Adrenal gland (tissue), 12 donors: ENCODE results near the gene PHF12. TPM values are rescaled to one million over a fixed set of nuclear protein-coding genes. Genes with fewer than 3 reads are reported as not detected.

Experiments used
- DNase-seq, 7 donors: peaks; one replicate each; pipeline ENCODE4 v3.0.0-alpha.2; 2019 to 2020
- H3K27ac ChIP-seq, 5 donors: fragments of 200-600 bp; sonication (generic) in 4 of 5; 1 replicate in 3 of 5; 2 replicates in 2 of 5; pipeline versions ENCODE4 v1.5.1 to v1.8.0; 2016 to 2020; ENCODE audit warnings: mild to moderate bottlenecking in 1 of 5
- H3K27me3 ChIP-seq: fragments of 200-600 bp; 2 replicates; pipeline ENCODE4 v1.8.0; 2021
- H3K36me3 ChIP-seq, 2 donors: fragments of 200-600 bp; replicated peaks in 1 of 2; 1 replicate in 1 of 2; 2 replicates in 1 of 2; pipeline versions ENCODE4 v1.5.1 to v1.8.0; 2018 to 2022
- H3K4me1 ChIP-seq, 2 donors: fragments of 200-600 bp; replicated peaks in 1 of 2; 1 replicate in 1 of 2; 2 replicates in 1 of 2; pipeline versions ENCODE4 v1.5.1 to v1.8.0; 2018 to 2021
- H3K4me3 ChIP-seq, 4 donors: fragments of 200-600 bp; sonication (generic) in 3 of 4; one replicate each; pipeline ENCODE4 v1.5.1; 2016 to 2018
- H3K9me3 ChIP-seq, 3 donors: fragments of 200-600 bp; sonication (generic) in 1 of 3; replicated peaks in 1 of 3; 1 replicate in 2 of 3; 2 replicates in 1 of 3; pipeline versions ENCODE4 v1.5.1 to v1.8.0; 2016 to 2021
- CTCF ChIP-seq, 6 experiments: fragments of 450-650 bp in 4 of 6; fragments of 200-600 bp in 2 of 6; sonication (generic) in 1 of 6; IDR thresholded peaks; 1 replicate in 5 of 6; 2 replicates in 1 of 6; pipeline versions ENCODE4 v1.5.1 to v1.8.0; 2016 to 2021; ENCODE audit warnings: antibody characterized with exemption in 6 of 6, mild to moderate bottlenecking in 2 of 6, moderate library complexity in 1 of 6
- POLR2A ChIP-seq, 2 donors: fragments of 450-650 bp; IDR thresholded peaks; one replicate each; pipeline ENCODE4 v1.6.1; 2017; ENCODE audit warnings: antibody characterized with exemption in 2 of 2, mild to moderate bottlenecking in 2 of 2, moderate library complexity in 1 of 2
- WGBS, 4 donors: extraction: QIAGEN DNeasy Blood & Tissue Kit in 2 of 4; methylation state at CpG; one replicate each; pipeline versions ENCODE4 v1.1.5 to v1.1.7; 2013 to 2017; 5-methylcytosine and 5-hydroxymethylcytosine counted together
- intact Hi-C, 2 donors: fragments of 100-400 bp; cut with DNase I; formaldehyde crosslinking; loops; one replicate each; pipeline versions ENCODE4 v1.14.1 to v1.15.0; 2022 to 2023
- polyA plus RNA-seq, 3 donors: library from polyadenylated mRNA; stranded (reverse); fragments of 200-250 nt in 2 of 3; fragments of 350-450 nt in 1 of 3; fragmentation: Illumina TruSeq in 1 of 3; extraction: RNeasy Lipid Tissue Mini Kit (QIAGEN cat#74804) in 1 of 3; gene quantifications; one replicate each; pipeline ENCODE4 v1.2.3, GENCODE V29; 2013 to 2014
- total RNA-seq, 9 donors: library from RNA; depleted of rRNA in 4 of 9; stranded (reverse); fragments of >200 nt in 4 of 9; fragments of 120-200 nt in 1 of 9; fragmentation: NEBNext Ultra II Directional in 1 of 9; extraction: Animal tissue kit (Norgen Biotek cat#: 25700) in 1 of 9; gene quantifications; one replicate each; pipeline versions ENCODE4 v1.1.0 to v1.2.4, GENCODE V29; 2013 to 2023
- donor health status: healthy with polysubstance abuse.
- donor health status: Bipolar disorder and iron deficiency.
- donor health status: DM: yes; HTN: yes; CAD: no.
- donor health status: DM: no; HTN: no; CAD: no.
- donor health status: DM: no; HTN: no; CAD: no.
- donor health status: DM: yes; HTN: yes; CAD: no.

Gene PHF12
- total and polyA plus RNA-seq, 12 donors, result 14.4 to 47.9 (median 26.3) TPM

GRCh38 chr17:28901866-28902818 lies 49.2 kb downstream of the PHF12 start:
- Histone ChIP-seq H3K9me3 (no peaks in the 10 kb centered on the region), H3K36me3 (peaks cover 0 to 14% of the 10 kb centered on the region in 2 donors), H3K4me1 (peaks cover 7 to 27% of the 10 kb centered on the region in 2 donors), H3K27ac (peak overlapping the region; percentile 26 to 89 (median 72)), H3K27me3 (no peaks in the 10 kb centered on the region), H3K4me3 (peak overlapping the region in 2 of 4 donors; percentile 39 to 71)
- 3 to 19% (median 4%) methylated on average over 10 to 62 of the region's 62 CpGs for WGBS, 4 donors
- DNase-seq, result peak in 4 of 7 donors; percentile 41 to 50 (median 48)
- intact Hi-C loops, result no loop called here
- peak in 1 of 2 donors; percentile 33 for TF ChIP-seq POLR2A (IDR thresholded peaks at IDR 0.05)
- no peak for TF ChIP-seq CTCF (IDR thresholded peaks at IDR 0.05)

DNA sequence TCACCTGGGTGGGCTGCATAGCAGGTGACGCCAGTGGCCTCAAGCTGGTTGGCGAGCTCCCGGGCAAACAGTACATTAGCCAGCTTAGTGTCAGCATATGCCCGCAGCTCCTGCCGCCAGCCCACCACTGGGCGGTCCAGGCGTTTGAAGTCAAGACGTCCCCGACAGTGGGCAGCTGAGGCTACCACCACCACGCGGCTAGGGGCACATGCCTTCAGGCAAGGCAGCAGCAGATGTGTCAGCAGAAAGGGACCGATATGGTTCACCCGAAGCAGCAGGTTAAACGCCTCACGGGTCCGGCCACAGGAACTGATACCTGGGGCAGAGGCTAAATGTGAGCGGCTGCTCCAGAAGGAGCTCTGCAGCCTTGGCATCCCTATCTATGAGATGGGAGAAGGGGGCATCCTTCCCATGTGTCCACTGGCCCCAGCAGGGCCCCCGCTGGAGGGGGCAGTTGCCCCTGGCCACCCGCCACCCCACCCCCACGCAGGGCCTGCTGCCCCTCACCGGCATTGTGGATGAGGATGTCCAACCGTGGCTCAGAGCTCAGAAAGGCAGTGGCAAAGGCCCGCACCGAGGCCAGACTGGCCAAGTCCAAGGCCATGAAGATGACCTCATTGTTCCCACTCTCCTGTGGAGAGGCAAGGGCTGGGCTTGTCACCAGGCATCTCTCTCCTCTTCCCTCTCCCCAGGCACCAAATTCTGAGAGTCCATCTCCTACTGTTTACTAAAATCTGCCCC lies 50.2 kb downstream of the PHF12 start:
- intact Hi-C loops, result no loop called here
- Histone ChIP-seq H3K4me3 (no peak overlapping the region), H3K4me1 (peaks cover 7 to 33% of the 10 kb centered on the region in 2 donors), H3K27ac (peak overlapping the region in 1 of 5 donors; percentile 89), H3K9me3 (no peaks in the 10 kb centered on the region), H3K36me3 (peaks cover 0 to 5% of the 10 kb centered on the region in 2 donors), H3K27me3 (no peaks in the 10 kb centered on the region)
- TF ChIP-seq CTCF (IDR thresholded peaks at IDR 0.05) (no peak), POLR2A (IDR thresholded peaks at IDR 0.05) (no peak)
- WGBS, 4 donors, result 81 to 90% (median 86%) methylated on average over 2 to 24 of the region's 24 CpGs
- DNase-seq, result peak in 5 of 7 donors; percentile 59 to 77 (median 64)

DNA sequence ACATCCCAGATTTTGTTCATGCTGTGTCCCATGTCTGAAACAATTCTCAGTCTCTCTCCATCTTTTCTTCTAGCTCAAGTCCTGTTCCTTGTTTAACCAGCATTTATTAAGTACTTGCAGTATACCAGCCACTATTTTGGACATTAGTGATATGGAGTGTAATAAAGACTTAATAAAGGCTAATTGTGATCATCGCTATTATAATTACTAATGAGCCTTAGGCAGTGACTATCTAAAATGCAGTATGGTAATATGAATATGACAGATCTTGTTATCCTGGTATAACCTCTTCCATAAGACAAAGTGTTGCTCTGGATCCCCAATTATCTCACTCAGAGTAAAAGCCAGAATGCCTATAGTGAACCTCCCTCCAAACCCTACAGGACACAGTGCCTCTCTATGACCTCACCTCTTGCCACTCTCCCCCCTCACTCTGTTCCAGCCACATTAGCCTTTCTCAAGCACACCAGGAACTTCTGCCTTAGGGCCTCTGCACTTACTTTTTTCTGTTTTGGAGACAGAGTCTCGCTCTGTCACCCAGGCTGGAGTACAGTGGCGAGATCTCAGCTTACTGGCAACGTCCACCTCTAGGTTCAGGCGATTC lies 52.0 kb downstream of the PHF12 start:
- Histone ChIP-seq H3K27ac (no peak overlapping the region), H3K9me3 (no peaks in the 10 kb centered on the region), H3K4me1 (peaks cover 7 to 39% of the 10 kb centered on the region in 2 donors), H3K36me3 (no peaks in the 10 kb centered on the region), H3K27me3 (no peaks in the 10 kb centered on the region), H3K4me3 (no peak overlapping the region)
- TF ChIP-seq POLR2A (IDR thresholded peaks at IDR 0.05), result no peak
- TF ChIP-seq CTCF (IDR thresholded peaks at IDR 0.05), result no peak
- DNase-seq, result peak in 1 of 7 donors; percentile 10
- intact Hi-C loops, result loop anchor here in 1 of 2 donors (5.0 kb wide), 2 partner anchors 37 to 137 kb away; no protein-coding TSS in a partner anchor
- WGBS, 4 donors, result 92 to 98% (median 95%) methylated on average over 5 of the region's 5 CpGs
